Measurements from ENCODE around the gene ABCC3.

ABCC3 gene

DNA sequence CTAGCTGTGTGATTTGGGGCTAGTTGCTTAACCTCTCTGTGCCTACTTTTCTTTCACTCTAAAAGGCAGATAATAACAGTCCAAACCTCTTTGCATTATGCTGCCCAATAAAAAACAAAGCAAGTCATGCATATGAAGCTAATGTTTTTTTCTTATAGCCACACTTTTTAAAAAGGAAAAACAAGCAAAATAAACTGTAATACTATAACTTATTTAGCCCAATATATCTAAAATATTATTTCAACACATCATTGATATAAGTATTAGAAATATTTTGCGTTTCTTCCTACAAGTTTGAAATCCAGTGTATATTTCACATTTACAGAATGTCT lies 50.6 kb downstream of the ABCC3 start:
- H3K4me3 ChIP-seq (ENCODE audit: low read length): no peak overlapping the region
- TF ChIP-seq CTCF (conservative IDR thresholded peaks at IDR 0.05; ENCODE audit: low read length): no peak
- DNase-seq (ENCODE audit: low read depth): no peak

DNA sequence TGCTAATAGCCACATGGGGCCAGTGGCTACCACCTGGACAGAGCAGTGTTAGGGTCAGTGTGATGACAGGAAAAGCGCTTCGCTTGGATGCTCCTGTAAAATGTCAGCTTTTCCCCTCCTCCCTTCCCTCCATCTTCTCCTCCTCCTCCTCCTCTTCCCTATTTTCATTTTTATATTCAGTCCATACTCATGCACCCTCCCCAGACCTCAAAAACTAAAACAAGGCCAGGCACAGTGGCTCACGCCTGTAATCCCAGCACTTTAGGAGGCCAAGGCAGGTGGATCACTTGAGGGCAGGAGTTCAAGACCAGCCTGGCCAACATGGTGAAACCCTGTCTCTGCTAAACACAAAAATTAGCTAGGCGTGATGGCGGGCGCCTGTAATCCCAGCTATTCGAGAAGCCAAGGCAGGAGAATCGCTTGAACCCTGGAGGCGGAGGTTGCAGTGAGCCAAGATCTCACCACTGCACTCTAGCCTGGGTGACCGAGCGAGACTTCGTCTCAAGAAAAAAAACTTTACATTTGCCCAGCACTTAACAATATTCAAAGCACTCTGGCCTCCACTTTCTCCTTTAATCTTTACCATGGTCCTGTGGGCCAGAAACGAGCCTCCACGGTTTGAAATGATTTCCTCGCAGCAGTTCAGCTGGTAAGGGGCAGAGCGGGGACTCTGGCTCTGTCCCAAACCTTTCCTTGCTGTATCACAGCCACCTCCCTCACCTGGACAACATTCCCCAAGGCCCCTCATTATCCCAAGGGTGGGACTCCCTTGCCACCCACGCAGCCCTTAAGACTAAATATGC lies 51.2 kb downstream of the ABCC3 start:
- H3K4me3 ChIP-seq (ENCODE audit: low read length): no peak overlapping the region
- no peak for TF ChIP-seq CTCF (conservative IDR thresholded peaks at IDR 0.05; ENCODE audit: low read length)
- DNase-seq (ENCODE audit: low read depth): no peak

- peak overlapping the region; percentile 9 for H3K4me3 ChIP-seq (ENCODE audit: low read length)
- DNase-seq (ENCODE audit: low read depth): peak; percentile 93
- no peak for TF ChIP-seq CTCF (conservative IDR thresholded peaks at IDR 0.05; ENCODE audit: low read length)
Measured at GRCh38 chr17:50686494-50687199, 52.0 kb downstream of the ABCC3 start.

DNA sequence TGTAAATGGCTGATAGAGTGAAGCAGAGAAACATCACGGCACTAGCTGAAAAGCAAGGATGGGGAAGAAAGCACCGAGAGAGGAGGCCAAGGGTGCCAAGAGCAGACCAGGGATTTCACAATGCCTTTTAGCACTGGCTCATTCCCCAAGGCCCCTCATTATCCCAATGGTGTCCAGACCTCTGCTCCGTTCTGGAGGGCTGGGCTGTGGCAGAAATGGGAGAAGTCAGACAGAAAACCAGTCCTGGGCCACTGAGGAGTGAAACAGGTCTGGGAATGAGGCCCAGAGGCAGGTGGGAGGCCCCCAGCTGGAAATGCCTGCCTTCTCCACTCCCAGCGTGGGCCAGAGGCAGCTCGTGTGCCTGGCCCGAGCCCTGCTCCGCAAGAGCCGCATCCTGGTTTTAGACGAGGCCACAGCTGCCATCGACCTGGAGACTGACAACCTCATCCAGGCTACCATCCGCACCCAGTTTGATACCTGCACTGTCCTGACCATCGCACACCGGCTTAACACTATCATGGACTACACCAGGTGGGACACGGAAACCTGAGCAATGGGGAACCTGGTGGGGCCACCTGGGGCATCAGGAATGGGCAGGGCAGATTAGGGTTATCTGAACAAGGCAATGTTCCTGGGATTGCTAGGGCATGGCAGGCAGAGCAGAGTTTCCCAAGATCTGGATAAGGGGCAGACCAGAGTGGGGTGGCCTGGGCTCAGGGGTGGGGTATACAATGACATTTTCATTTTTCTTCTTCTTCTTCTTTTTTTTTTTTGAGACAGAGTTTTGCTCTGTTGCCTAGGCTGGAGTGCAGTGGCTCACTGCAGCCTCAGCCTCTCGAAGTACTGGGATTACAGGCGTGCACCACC lies 52.8 kb downstream of the ABCC3 start:
- H3K4me3 ChIP-seq (ENCODE audit: low read length): no peak overlapping the region
- no peak for TF ChIP-seq CTCF (conservative IDR thresholded peaks at IDR 0.05; ENCODE audit: low read length)
- DNase-seq (ENCODE audit: low read depth): peak; percentile 71

GRCh38 chr17:50688245-50688644 lies 53.6 kb downstream of the ABCC3 start:
- H3K4me3 ChIP-seq (ENCODE audit: low read length): no peak overlapping the region
- no peak for DNase-seq (ENCODE audit: low read depth)
- TF ChIP-seq CTCF (conservative IDR thresholded peaks at IDR 0.05; ENCODE audit: low read length): no peak

- peak; percentile 61 for DNase-seq (ENCODE audit: low read depth)
- TF ChIP-seq CTCF (conservative IDR thresholded peaks at IDR 0.05; ENCODE audit: low read length): no peak
- no peak overlapping the region for H3K4me3 ChIP-seq (ENCODE audit: low read length)
Measured at GRCh38 chr17:50689251-50689650, 54.6 kb downstream of the ABCC3 start.

Data from AG10803 (cell line).